NB4 (cell line): ENCODE results near the gene ZNF653.
A peak's percentile ranks its signal among the peaks of the same experiment; 100 is the strongest.
"Not testable (repeated sequence)": the region's sequence is repeated elsewhere in the genome, so short reads cannot be mapped to it uniquely, and the experiment has no call there.

Source experiments
- DNase-seq: peaks from one replicate; pipeline ENCODE4 v3.0.0; 2010; ENCODE audit warnings: low read depth
- H3K4me3 ChIP-seq: one replicate; pipeline ENCODE4 v1.5.1; 2011; ENCODE audit warnings: mild to moderate bottlenecking, low read depth, low read length, moderate library complexity
- MYC ChIP-seq: IDR thresholded peaks from 2 replicates; pipeline ENCODE4 v1.6.1; 2011; ENCODE audit warnings: low read depth, low read length
- POLR2A ChIP-seq: IDR thresholded peaks from 2 replicates; pipeline ENCODE4 v1.6.1; 2011; ENCODE audit warnings: mild to moderate bottlenecking; ENCODE audit not compliant: insufficient read length; ENCODE audit errors: extremely low read depth
- TF ChIP-seq, protein P1 (sequence below): IDR thresholded peaks from 2 replicates; pipeline ENCODE4 v1.6.1; 2011; ENCODE audit warnings: low read depth, low read length
- TF ChIP-seq, protein P2 (sequence below): IDR thresholded peaks from one replicate; pipeline ENCODE4 v1.5.1; 2012; ENCODE audit warnings: low read depth, low read length

ZNF653 gene

DNA sequence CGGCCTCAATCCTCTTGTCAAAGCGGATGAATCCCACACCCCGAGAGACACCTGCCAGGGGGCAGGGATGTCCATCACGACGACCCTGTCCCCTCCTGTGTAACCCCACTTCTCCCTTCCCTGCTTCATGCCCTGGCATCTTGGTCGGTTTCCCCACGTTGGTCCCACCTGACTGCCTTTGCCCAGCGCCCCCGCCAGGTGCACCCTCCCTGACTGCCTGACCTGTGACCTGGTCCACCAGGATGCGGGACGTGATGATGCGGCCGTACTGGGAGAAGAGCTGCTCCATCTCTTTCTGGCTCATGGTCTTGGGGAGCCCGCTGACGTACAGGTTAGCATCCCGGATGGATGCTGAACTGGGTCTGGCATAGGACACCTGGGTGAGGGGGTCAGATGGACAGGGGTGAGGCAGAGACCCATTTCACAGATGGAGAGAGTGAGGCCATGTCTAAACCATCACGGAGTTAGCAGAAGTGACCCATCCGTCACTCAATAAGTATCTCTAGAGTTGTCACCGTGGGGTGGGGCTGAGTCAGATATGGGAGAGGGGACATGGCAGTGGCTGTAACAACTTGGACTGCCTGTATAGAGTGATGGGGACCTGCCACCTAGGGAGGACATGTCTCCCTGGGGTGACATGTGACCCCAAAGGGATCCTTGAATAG lies 47.3 kb downstream of the ZNF653 start:
- no peak overlapping the region for H3K4me3 ChIP-seq
- no peak for TF ChIP-seq POLR2A
- TF ChIP-seq, protein P1, sequence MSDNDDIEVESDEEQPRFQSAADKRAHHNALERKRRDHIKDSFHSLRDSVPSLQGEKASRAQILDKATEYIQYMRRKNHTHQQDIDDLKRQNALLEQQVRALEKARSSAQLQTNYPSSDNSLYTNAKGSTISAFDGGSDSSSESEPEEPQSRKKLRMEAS: no peak
- no peak for DNase-seq

DNA sequence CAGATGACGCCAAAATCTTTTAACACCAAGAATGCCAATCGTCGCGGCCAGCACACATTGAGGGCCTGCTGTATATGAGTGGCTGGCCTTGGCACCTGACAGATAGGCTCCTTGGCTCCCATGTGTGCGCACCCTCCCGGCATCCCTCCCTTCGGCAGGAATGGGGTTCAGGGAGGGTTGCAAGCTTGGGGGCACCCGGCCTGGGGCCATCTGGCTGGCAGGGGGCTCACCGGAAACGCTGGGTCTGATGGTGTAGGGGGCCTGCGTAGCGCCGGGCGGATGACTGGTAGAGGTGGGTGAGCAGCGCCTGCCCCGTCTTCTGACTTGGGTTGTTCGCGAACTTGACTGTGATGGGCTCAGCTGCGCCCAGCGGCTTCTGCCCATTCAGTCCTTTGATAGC lies 47.8 kb downstream of the ZNF653 start:
- DNase-seq: no peak
- H3K4me3 ChIP-seq: no peak overlapping the region
- TF ChIP-seq, protein P2, sequence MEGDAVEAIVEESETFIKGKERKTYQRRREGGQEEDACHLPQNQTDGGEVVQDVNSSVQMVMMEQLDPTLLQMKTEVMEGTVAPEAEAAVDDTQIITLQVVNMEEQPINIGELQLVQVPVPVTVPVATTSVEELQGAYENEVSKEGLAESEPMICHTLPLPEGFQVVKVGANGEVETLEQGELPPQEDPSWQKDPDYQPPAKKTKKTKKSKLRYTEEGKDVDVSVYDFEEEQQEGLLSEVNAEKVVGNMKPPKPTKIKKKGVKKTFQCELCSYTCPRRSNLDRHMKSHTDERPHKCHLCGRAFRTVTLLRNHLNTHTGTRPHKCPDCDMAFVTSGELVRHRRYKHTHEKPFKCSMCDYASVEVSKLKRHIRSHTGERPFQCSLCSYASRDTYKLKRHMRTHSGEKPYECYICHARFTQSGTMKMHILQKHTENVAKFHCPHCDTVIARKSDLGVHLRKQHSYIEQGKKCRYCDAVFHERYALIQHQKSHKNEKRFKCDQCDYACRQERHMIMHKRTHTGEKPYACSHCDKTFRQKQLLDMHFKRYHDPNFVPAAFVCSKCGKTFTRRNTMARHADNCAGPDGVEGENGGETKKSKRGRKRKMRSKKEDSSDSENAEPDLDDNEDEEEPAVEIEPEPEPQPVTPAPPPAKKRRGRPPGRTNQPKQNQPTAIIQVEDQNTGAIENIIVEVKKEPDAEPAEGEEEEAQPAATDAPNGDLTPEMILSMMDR: no peak
- no peak for TF ChIP-seq MYC
- TF ChIP-seq, protein P1: no peak
- TF ChIP-seq POLR2A: no peak

DNA sequence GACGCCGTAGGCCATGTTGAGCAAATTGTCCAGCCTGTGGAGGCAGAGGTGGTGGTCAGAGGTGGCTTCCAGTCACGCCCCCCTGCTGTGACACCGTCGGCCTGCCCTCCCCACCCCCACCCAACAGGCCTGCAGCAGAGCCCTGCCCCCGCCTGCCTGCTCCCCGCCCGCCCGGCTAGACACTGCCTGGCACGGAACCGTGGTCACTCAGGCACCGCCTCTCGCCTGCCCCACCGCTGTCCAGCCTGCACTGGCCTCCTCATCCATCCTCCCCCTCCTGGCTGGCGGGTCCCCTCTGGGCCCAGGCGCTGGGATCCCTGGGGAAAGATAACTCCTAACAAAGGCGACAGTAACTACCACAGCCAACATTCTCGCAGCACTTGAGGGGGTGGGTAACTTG lies 48.5 kb downstream of the ZNF653 start:
- TF ChIP-seq POLR2A (no peak), MYC (no peak)
- TF ChIP-seq, protein P1: no peak
- TF ChIP-seq, protein P2: no peak
- no peak for DNase-seq
- no peak overlapping the region for H3K4me3 ChIP-seq

DNA sequence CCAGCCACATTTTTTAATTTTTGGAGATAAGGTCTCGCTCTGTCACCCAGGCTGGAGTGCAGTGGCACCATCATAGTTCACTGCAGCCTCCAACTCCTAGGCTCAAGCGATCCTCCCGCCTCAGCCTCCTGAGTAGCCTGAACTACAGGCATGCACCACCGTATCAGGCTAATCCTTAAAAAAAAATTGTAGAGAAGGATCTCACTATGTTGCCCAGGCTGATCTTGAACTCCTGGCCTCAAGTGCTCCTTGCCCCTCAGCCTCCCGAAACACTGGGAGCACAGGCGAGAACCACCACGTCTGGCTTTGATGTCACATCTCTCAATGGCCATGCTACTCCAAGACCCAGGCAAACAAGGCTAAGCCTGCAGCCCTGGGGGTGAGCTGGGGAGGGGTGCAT lies 49.0 kb downstream of the ZNF653 start:
- TF ChIP-seq, protein P2: no peak
- TF ChIP-seq POLR2A (no peak), MYC (no peak)
- TF ChIP-seq, protein P1: no peak

DNA sequence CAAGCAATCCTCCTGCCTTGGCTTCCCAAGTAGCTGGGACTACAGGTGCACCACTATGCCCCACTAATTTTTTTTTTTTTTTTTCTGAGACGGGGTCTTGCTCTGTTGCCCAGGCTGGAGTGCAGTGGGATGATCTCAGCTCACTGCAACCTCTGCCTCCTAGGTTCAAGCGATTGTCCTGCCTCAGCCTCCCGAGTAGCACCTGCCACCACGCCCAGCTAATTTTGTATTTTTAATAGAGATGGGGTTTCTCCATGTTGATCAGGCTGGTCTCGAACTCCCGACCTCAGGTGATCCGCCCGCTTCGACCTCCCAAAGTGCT lies 50.4 kb downstream of the ZNF653 start:
- not testable (repeated sequence) for DNase-seq

More for the DNA sequence above, 49.0 kb downstream of the ZNF653 start:
- no peak overlapping the region for H3K4me3 ChIP-seq
- DNase-seq: no peak

DNA sequence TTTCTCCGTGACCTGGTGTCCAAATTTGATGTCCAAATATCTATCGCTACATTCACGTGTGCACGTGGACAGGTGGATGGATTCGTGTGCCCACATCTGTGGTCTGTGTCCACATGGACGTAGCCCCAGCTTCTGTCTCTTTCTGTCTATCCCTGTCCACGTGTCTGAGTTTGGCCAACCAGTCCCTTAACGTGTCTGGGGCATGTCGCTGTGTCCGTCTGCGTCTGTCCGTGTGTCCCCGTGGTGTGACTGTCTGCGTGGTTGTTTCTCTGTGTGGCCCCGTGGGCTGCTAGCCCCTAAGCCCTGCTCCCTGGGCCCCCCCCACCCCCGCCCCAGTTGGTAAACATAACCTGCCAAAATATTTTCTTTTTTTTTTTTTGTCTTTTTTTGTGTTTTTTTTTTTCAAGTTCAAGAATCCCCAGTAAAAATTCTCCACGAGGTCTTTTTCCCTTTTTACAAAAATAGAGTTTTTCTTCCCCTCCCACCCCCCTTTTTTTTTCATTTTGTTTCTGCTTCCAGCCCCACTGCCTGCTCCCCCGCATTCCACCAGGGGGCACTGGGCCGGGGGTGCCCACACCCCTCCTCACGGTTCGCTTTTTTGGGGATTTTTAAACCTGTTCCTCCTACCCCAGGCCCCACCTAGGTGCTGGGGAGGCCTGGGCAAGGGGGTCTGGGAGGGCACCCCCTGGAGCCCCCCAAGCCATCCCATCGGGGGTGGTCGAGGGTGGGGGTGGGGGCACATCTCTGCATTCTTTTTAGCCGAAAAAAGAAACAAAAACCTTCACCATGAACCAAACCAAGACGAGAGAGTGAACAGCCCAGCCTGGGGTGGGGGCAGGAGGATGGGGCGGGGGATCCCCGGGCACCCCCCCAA lies 51.9 kb downstream of the ZNF653 start:
- no peak for DNase-seq
- TF ChIP-seq, protein P2: peak; percentile 59
- TF ChIP-seq, protein P1: no peak
- H3K4me3 ChIP-seq: no peak overlapping the region

More for the DNA sequence above, 50.4 kb downstream of the ZNF653 start:
- H3K4me3 ChIP-seq: not testable (repeated sequence)
